T-helper 9 cell (primary cell): ENCODE data around the gene LITAF.
"Not testable (repeated sequence)": the region's sequence is repeated elsewhere in the genome, so short reads cannot be mapped to it uniquely, and the experiment has no call there.

ENCODE experiments used
- DNase-seq: peaks from one replicate; pipeline ENCODE4 v3.0.0-alpha.2; 2020

LITAF gene

DNA sequence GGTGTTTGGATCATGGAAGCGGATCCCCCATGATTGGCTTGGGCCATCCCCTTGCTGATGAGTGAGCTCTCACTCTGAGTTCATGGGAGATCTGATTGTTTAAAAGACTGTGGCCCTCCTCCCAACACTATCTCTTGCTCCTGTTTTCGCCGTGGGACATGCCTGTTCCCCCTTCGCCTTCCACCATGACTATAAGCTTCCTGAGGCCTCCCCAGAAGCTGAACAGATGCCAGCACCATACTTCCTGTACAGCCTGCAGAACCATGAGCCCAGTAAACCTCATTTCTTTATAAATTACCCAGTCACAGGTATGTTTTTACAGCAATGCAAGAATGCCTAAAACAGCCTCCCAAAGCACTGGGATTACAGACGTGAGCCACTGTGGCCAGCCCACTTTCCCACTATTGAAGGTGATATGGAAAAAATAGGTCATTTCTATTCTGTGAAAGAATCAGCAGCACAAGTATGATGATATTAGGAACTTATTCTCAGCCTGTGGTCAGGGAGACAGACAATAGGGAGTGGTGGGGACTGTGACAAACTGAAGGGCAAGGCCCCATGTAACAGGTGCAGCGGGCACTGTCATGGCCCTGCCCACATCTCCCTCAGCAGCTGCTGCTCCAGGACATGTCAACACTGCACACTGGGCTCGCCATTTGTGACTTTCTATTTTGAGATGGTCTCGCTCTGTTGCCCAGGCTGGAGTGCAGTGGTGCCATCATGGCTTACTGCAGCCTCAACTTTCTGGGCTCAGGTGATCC, 33.7 kb upstream of the LITAF start:
- no peak for DNase-seq

DNA sequence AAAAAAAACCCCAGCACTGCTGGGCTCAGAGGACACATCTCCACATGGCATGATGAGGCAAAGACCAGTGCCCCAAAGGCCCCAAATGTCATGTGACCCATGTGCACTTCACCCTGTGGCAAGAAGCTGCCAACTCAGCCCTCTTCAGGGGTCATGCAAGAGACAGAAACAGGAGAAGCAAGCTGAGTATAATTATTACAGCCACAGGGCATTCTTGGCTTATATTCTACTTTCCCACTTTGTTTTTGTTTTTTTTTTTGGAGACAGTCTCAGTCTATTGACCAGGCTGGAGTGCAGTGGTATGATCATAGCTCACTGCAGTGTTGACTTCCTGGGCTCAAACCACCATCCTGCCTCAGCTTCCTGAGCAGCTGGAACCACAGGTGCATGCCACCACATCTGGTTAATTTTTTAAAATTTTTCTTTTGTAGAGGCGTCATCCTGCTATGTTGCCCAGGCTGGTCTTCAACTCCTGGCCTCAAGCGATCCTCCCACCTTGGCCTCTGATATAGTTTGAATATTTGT, 32.7 kb upstream of the LITAF start:
- peak; percentile 12 for DNase-seq

GRCh38 chr16:11618107-11618717, 31.5 kb upstream of the LITAF start:
- no peak for DNase-seq

GRCh38 chr16:11615748-11616447, 29.2 kb upstream of the LITAF start:
- DNase-seq: no peak

DNA sequence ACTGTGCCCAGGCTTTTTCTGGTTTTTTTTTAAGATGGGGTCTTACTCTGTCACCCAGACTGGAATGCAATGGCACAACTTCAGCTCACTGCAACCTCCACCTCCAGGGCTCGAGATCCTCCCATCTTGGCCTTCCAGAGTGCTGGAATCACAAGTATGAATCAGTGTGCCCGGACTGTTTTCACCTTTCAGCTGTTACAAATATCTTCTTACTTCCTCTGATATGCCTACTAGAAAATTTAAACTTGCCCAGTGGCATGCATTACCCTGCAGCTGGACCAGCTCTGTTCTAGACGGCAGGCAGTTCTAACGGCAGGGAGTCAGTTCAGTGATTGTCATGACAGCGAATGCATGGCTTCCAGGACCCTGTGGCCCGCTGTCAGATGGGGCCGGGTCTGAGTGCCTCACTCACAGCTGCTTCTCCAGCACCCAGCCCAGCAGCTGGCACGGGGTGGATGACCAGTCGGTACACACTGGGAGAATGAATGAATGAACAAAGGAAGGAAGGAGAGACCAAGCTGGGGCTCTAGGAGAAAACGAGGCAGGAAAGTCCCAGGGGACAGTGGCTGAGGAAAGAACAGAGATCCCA, 28.0 kb upstream of the LITAF start:
- DNase-seq: no peak

GRCh38 chr16:11613381-11614303, 26.9 kb upstream of the LITAF start:
- DNase-seq: no peak

GRCh38 chr16:11612665-11613025, 25.9 kb upstream of the LITAF start:
- no peak for DNase-seq

DNA sequence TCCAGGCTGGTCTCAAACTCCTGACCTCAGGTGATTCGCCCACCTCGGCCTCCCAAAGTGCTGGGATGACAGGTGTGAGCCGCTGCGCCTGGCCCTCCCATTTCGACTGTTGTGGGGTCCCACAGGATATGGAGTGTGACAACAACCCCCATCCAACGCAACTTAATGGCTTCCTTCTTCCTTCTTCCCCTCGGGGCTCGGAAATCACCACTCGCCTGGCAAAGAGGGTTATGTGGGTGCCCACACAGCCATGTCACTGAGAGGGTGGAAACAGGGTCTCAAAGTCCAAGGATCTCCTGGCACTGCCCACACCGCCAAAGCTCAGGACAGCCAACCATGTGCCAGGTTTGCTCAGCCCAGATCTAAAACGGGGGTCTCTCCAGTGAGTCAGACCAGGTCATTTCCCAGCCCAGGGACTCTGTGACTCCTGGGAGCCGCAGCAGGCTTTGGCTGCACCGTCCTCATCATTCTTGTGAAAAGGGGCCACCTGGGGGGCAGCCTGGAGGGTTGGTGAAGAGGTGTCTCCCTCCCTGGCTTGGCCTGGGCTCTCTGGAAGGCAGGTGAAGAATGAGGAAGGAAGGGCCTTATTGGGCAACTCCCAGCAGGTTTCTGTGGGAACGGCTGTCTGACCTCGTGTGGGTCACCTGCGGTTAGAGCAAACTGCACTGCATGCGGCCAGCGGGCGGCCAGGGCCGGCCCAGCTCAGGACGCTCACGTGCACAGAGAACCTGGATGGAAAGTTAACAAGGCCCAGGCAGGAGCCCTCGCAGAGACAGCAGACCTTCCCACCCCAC, 25.3 kb upstream of the LITAF start:
- no peak for DNase-seq

GRCh38 chr16:11610580-11610979, 23.9 kb upstream of the LITAF start:
- DNase-seq: no peak

- no peak for DNase-seq
These were observed 23.4 kb upstream of the LITAF start for GRCh38 chr16:11610121-11610505.

GRCh38 chr16:11609474-11610120, 22.9 kb upstream of the LITAF start:
- DNase-seq: no peak

DNA sequence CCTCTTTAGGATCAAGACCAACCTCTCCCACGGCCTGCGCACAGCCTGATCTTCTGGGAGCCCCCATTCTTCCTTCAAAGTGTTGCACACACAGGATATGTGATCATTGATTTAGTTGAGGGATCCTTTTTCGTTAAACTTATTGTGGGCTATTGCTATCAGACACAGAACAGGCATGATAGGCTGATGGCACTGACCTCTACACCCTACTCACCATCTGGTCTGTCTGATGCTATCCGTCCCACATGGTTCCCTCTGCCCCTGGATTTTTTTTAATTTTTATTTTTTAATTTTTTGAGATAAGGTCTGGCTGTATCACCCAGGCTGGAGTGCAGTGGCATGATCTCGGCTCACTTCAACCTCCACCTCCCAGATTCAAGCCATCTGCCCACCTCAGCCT, 19.2 kb upstream of the LITAF start:
- DNase-seq: no peak

DNA sequence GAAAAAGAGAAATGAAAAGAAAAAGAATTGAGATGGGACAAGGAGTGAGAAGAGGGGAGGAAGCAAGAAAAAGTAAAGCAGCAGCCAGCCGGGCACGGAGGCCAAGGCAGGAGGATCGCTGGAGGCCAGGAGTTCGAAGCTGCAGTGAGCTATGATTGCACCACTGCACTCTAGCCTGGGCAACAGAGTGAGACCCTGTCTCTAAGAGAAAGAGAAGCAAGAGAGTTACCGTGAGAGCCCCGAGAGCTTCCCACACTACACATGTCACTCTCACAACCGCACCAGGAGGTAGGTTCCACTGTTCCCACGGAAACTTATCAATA, 18.8 kb upstream of the LITAF start:
- DNase-seq: no peak

DNA sequence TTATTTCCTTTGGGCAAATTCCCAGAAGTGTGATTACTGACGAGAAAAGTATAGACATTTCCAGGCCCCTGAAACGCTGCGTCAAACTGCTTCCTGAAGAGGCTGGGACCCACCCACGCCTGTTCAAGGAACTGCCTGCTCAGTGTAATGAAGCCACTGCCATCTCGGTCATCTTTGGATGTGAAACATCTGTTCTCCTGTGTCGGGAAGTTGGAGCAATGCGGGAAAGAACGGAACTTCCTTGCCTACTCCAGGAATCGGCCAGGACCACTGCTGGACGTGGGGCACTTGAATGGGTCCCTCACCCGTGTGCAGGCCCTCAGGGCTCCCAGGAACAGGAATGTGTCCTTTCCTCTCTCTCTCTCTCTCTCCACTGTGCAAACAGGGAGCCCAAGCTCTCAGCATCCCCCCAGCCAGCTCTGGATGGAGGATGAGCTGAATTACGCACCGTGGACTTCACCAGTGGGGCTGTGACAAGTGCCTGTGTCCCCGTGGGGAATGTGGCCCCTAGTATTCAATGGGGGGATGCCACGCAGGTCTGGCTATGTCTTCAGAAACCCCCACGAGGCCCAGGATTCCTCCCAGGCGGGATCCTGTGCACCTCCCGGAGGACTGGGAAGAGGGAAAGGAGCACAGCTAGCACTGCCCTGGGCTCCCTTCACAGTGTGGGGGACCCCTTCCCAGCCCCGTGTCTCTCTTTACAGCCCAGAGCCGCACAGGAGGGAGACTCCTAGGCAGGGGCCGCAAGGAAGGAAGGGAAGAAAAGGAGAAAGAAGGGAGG, 18.3 kb upstream of the LITAF start:
- DNase-seq: no peak

DNA sequence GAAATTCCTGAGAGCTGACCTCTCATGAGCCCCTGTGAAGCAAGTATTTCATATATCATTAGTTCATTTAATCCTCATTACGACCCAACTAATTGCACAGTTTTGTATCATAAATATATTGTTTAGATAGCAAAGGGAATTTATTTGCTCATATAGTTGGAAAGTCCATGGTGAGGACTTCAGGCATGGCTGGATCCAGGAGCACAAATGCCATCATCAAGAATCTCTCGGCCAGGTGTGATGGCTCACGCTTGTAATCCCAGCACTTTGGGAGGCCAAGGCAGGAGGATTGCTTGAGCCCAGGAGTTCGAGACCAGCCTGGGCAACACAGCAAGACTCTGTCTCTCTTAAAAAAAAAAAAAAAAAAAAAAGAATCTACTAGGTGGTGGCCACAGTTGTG, 17.6 kb upstream of the LITAF start:
- DNase-seq: not testable (repeated sequence)

DNA sequence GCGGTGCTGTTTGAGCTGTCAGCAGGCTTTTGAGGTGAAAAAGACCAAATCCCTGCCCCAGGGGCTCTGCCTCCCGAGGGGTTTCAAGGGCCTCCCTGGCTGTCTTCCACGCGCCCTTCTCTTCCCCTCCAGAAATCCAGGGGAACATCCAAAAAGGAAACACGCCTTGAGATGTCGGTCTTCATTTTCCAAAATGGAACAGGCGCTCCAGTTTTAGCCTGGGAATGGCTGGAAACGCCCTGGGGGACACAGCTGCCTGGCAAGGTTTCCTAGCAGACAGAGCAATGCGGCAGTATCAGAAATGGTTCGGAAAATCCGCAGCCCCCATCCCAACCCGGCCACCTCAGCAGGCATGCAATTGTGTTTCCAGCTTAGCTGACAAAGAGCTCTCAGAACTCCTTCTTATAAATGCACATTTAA, 16.6 kb upstream of the LITAF start:
- no peak for DNase-seq

DNA sequence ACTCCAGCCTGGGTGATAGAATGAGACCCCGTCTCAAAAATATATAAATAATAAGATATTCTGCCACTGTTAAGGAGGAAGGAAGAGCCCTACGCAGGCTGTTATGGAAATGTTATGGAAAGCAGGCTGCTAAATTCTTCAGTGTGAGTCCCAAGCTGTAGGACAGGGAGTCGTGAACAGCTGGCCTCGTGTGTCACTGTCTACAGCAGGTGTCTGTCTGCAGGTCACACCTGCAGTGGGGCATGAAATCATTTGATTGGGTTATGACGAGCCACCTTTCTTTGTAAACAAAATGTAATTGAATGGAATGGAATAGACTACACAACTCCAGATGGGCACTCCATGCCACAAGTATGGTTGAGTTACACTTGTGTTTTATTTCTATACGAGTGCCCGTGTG, 15.6 kb upstream of the LITAF start:
- no peak for DNase-seq

- DNase-seq: no peak
These were observed 15.2 kb upstream of the LITAF start for GRCh38 chr16:11601911-11602310.

DNA sequence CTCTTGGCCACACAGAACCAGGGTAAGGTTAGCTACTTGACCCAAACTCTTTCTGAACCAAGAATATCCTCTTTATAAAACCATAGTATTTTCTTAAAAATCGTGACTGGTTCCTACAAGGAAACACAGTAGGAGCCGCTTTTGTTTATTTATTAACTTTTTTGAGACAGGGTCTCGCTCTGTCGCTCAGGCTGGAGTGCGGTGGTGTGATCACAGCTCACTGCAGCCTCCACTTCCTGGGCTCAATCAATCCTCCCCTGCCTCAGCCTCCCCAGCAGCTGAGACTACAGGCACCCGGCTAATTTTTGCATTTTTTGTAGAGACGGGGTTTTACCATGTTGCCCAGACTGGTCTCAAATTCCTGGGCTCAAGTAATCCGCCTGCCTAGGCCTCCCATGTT, 14.7 kb upstream of the LITAF start:
- DNase-seq: no peak

GRCh38 chr16:11599579-11599978, 12.9 kb upstream of the LITAF start:
- DNase-seq: no peak
